ENCODE results near the gene THSD7B.
"Not testable (repeated sequence)": the region's sequence is repeated elsewhere in the genome, so short reads cannot be mapped to it uniquely, and the experiment has no call there.

The THSD7B gene

DNA sequence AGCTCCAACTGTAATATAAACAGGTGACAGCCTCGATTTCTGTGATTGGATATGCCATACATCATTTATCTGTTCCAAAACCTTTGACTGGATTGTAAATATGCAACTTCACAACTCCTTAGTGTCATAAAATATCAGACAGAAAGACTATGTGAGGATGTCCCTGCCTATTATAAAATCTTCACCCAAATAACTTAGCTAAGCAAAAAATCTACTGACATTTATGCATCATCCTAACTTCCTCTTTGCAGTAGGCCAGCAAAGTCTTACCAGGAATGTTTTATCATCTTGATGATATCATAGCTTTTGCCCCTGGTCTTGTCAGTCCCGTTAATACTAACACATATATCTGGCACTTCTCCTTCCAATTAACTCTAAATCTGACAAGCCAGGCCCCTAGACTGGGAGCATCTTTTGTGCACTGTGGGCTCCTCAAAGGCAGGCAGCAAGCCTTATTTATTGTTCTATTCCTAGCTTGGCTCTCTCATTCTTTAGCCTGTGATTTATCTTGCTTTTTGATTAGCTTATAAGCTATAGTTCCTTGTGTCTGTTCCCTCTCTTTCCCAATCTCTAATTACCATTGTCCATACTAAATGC lies 842.5 kb downstream of the THSD7B start:
- no peak for DNase-seq

DNA sequence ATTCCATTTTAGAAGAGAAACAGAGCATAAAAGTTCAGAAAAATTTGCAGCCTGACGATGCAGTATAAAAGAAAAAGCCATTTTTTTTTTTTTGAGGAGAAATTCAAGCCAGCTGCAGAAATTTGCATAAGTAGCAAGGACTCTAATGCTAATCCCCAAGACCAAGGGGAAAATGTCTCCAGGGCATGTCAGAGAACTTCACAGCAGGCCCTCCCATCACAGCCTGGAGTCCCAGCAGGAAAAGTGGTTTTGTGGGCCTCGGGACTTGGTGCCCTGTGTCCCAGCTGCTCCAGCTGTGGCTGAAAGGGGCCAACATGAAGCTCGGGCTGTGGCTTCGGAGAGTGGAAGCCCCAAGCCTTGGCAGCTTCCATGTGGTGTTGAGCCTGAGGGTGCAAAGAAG lies 873.6 kb downstream of the THSD7B start:
- no peak for DNase-seq

DNA sequence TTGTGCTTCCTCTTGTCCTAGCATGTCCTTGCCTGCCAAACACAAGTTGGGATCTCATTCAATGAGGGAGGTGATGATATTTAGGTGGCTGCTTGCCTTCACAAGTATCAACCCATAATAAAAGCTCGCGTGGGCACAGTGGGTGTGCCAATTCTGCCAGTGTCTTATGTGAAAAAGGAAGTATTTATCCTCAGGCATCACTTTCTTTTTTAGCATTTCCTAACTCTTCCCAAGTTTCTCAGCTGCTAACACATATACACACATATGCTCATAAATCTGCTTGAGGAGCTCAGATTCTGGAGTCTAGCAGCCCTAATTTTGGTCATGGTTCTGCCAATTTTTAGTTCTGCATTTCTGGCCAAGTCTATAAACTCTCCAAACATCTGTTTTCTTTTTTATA lies 879.4 kb downstream of the THSD7B start:
- DNase-seq: no peak

DNA sequence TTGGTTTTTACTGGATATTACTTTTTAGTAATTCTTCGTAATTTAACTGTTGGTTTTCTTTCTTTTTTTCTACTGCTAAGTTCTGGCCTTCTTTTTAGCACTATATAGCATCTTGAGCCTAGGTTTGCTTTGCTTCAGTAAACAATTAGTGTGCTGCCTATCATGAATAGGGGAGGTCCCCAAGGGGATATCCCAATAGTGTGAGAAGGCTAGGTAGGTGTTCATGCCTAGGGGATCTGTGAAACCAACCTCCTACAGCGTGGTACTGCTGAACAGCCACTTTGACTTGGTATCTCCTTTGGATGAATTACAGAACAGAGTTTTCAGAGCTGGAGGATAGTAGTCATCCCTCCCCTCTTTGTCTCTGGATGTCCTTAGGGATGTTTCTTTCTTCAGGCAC lies 888.7 kb downstream of the THSD7B start:
- DNase-seq: no peak

DNA sequence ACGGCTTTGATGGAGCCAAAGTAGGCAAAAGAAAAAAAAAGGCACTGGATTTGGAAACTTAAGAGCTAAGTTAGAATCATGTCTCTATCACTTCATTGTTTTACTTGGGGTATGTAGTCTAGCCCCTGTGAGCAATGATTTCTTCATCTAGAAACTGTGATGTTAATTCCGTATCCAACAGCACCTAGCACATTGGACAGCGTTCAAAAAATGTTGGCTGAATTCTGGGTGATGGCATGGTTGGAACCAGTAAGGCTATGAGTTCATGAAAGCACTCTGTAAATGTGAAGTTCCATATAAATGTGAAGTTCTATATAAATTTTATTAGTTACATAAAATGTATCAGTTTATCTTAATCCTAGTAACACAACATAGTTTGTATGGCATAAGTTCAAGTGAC lies 890.5 kb downstream of the THSD7B start:
- DNase-seq: no peak

- DNase-seq: no peak
These were observed 893.1 kb downstream of the THSD7B start for GRCh38 chr2:137658433-137658832.

DNA sequence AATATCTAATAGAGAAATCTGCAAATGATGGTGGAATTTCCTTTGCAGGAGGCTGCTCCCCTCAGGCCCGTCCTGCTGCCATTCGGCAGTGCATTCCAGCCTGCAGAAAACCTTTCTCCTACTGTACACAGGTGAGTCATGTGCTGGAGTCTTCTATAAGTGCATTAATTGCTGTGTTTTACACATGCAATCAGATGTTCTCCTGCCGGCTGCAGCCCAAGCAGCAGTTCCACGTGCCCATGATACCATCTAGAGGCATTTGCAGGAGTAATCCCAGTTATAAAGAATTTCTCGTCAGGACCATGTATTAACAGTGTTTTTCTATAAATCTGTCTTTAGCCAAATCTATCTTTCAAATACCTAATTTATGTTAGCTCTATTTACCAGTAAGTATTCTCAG lies 894.3 kb downstream of the THSD7B start:
- no peak for DNase-seq

DNA sequence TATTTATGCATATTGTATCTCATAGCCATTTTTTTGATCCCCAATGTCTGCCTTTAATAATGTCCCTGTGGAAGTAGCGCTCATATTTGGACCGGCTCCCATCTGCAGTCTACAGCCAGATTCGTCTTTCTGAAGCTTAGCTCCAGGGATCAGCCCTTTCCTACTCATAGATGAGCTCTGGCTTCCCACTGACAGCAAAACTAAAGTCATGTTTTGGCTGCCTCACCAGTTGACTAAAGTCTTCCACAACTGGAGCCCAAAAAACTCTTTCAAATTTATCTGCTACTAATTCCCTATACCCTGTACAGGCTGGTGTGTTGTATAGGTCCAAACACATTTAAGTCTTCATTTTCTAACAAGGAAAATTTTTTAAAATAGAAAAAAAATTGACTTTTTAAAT lies 904.8 kb downstream of the THSD7B start:
- no peak for DNase-seq

DNA sequence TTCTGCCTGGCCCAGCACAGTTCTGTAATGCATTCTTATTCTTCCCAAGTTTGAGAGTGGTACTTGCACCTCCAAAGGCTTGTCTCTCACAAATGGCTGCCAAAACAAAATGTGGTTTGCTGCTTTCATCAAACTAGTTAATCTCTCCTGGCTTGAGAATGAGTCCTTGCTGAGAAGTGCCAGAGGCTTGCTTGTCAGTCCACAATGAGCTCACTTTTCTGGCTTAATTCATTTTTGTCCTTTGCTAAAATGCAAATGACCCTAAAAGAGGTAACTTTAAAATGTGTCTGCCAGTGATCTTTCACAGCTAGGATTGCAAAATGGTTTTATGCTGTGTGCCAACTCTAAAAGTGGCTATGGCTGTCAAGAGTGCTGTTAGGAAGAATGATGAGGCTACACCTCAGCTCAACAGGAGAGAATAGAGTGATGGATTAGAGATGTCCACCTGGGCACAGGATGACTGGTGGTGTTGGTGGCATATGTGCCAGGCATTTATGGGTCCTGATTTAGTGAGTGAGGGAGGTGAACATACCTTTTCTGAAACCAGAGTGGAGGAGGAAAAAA lies 907.7 kb downstream of the THSD7B start:
- no peak for DNase-seq

DNA sequence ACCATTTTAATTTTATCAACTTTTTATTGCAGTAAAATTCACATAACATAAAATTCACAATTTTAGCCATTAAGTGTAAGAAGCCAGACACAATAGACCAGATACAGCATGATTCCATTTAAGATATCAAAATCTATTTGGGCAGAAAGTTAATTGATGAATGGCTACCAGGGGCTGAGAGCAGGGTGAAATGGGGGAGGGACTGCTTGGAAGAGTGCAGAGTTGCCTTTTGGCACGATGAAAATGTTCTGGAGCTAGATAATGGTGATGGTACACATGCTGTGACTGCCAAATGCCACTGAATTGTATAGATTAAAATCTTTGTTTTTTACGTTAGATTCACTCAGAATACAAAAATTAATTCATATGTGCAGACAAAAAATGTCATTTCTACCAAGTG lies 909.6 kb downstream of the THSD7B start:
- no peak for DNase-seq

DNA sequence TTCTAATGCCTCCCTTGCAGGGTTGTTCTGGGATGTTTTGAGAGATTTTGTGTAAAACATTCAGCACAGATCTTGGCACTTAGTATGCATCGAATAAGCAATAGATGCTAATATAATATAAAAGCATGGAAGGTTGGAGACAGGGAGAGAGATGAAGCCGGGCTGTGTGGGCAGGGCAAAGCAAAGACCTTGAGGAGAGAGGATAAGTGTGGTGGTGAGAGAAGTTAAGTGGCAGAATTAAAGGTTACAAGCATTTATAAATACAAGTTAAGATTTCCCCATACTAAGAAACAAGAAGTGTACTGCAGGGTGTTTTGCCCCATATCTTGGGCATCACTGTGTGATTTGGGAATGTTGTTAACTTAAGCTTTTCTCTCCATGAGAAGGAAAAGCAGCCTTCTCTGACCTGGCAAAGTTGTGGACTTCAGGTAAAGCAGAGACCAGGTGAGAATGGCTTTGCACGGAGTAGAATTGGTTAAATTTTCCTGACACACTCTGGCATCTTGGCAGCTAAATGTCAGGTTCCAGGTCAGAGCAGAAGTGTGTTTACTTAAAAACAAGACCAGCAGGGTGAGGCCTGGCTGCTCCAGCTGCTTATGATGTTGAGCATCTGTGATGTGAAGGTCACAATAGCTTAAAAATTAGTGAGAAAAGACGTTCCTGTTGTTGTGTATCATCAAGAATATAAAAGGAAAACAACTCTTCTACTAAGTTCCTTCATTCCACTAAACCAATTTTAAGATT lies 910.4 kb downstream of the THSD7B start:
- DNase-seq: no peak

GRCh38 chr2:137676346-137676745 lies 911.0 kb downstream of the THSD7B start:
- DNase-seq: no peak

DNA sequence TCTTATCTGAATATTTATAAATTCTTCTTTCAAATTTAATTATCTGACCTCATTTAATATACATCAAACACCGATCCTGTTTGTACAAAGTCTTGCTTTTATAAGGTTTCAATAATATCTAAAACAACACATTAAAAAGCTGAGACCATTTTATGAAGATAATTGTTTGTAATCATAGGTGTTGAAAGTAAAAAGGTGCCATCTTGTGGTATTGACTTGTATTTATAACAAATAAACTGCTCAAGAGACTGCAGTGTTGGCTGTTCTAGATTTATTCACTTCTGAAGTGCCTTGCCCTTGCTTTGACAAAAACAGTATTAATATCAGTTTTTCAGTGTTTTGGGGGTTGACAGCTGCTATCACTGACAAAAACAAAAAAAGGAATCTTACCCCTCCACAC lies 912.1 kb downstream of the THSD7B start:
- no peak for DNase-seq

GRCh38 chr2:137689549-137689948 lies 924.2 kb downstream of the THSD7B start:
- no peak for DNase-seq

- DNase-seq: no peak
These were observed 928.2 kb downstream of the THSD7B start for GRCh38 chr2:137693534-137693933.

DNA sequence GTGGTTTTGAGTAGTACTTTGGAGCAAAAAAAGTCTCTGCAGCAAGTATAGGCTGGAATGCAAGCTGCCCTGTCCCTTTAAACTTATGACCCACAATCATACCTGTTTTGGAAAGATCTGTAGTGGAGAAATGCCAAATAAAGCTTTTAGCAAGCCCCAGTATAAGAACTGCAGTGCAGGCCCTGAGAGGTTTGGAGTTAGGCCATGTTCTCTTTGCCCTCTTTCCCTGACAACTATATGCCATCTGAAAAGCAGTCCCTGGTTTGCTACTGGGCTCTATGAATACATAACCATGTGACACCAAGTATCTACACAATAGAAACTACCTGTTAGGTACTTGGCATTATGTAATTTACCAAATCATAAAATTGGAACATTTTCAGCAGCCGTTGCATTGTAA lies 931.6 kb downstream of the THSD7B start:
- DNase-seq: no peak

DNA sequence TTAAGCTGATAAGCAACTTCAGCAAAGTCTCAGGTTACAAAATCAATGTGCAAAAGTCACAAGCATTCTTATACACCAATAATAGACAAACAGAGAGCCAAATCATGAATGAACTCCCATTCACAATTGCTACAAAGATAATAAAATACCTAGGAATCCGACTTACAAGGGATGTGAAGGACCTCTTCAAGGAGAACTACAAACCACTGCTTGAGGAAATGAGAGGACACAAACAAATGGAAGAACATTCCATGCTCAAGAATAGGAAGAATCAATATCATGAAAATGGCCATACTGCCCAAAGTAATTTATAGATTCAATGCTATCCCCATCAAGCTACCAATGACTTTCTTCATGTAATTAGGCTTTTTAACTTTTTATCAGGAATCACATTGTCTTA lies 934.9 kb downstream of the THSD7B start:
- DNase-seq: not testable (repeated sequence)

GRCh38 chr2:137700681-137701080 lies 935.3 kb downstream of the THSD7B start:
- no peak for DNase-seq

GRCh38 chr2:137705296-137705695 lies 940.0 kb downstream of the THSD7B start:
- DNase-seq: no peak

DNA sequence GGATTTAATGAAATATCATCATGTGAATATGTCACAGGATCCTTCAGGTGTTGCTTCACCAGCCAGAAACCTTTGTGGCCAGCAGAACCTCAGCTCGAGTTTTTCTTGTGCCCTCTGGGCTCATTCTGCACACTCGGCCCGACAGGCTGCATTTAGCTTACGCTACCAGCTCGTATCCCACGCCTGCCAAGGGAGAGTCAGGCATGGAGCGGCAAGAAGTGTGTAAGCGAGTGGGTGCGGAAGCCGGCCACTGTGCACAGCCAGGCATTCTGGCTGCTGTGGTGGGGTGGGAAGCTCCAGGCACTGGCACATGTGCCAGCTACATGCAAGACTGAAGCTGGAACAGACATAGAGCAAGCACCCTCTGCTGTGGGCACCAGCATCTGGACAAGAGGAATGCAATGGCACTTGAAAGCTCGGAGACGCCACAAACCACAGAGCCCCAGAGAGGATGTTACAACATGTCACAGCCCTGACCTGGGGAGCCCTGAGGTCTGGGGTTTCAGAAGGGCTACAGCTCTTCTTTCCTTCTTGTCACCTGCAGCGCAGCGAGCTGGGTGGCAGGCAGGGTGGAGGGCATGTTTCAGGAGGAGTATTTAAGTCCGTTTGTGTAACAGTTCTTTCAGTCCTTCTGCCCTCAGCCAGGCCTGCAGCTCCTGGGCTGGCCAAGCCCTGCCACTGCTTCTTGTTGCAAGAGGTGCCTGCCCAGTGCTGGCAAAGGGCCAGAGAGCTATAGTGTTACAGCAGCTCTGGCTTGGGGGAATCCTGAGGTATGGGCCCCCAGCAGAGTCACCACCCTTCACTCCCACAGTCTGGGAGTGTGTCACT lies 941.7 kb downstream of the THSD7B start:
- DNase-seq: no peak

GRCh38 chr2:137708311-137708710 lies 943.0 kb downstream of the THSD7B start:
- no peak for DNase-seq

DNA sequence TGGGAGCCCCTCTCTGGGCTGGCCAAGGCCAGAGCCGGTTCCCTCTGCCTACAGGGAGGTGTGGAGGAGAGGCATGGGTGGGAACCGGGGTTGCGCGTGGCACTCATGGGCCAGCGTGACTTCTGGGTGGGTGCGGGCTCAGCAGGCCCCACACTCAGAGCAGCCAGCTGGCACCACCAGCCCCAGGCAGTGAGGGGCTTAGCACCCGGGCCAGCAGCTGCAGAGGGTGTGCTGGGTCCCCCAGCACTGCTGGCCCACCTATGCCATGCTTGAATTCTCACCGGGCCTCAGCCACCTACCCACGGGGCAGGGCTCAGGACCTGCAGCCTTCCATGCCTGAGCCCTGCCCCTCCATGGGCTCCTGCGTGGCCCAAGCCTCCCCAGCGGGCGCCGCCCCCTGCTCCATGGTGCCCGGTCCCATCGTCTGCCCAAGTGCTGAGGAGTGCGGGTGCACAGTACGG lies 950.4 kb downstream of the THSD7B start:
- no peak for DNase-seq

- DNase-seq: no peak
These were observed 953.4 kb downstream of the THSD7B start for GRCh38 chr2:137718786-137719185.

DNA sequence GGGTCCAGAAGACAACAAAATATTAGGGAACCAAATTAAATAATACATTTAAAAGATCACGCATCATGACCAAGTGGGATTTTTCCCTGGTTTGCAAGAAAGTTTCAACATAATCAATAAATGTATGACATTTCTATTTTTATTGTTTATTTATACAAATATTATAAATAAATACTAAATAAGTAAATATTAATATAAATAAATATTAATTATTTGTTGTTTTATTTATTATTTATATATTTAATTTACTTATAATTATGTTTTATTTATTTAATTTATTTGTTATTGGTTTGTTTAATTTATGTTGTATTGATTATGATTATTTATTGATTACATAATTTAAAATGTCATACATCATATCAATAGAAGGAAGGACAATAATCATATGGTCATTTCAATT lies 956.4 kb downstream of the THSD7B start:
- DNase-seq: no peak

Measured in activated T-cell treated with anti-CD3 and anti-CD28 coated beads, Interleukin-2, amount 50 U/mL, for 1 hour (primary cell).